ENCODE data around the gene TUBG1. TPM values are rescaled to one million over a fixed set of nuclear protein-coding genes. Genes with fewer than 3 reads are reported as not detected.

The TUBG1 gene
- polyA plus RNA-seq, 4 donors: 22.8 to 43.3 (median 33.3) TPM

DNA sequence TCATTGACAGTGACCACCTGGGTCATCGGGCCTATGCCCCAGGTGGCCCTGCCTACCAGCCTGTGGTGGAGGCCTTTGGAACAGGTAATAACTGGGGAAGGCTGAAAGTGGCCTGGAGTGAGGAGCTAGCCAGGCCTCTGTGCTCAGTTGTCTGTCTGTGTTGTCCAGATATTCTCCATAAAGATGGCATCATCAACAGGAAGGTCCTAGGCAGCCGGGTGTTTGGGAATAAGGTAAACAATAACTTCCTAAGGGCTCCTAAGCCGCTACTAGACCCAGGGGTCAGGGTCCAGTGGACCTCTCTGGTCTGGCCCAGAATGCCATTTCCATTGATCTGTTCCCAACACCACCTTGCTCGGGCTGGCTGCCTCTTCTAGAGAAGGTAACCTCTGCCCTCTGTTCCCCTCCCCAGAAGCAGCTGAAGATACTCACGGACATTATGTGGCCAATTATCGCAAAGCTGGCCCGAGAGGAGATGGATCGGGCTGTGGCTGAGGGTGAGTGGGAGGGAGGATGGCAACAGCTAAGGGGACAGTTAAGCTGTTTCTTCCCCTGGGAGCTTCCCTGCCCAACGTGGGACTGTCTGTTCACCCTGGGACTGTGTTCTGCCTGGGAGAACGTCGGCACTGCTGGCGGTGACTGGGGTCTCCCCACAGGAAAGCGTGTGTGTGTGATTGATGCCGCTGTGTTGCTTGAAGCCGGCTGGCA lies 44.5 kb upstream of the TUBG1 start:
- Histone ChIP-seq H3K9me3 (ENCODE audit: control insufficient read depth in 2 of 2, insufficient read depth in 1 of 2, low read depth in 1 of 2, low read length in 1 of 2) (no peaks in the 10 kb centered on the region), H3K36me3 (ENCODE audit: control insufficient read depth in 3 of 3, insufficient read depth in 2 of 3, low read depth in 1 of 3, low read length in 3 of 3) (peaks cover 10 to 61% (median 10%) of the 10 kb centered on the region in 3 donors), H3K27me3 (ENCODE audit: control insufficient read depth in 3 of 3, insufficient read depth in 3 of 3, low read length in 3 of 3) (no peaks in the 10 kb centered on the region), H3K4me3 (ENCODE audit: low read depth in 1 of 3, low read length in 3 of 3) (no peak overlapping the region), H3K27ac (ENCODE audit: low read depth in 1 of 3, low read length in 2 of 3) (no peak overlapping the region), H3K4me1 (ENCODE audit: control insufficient read depth in 3 of 3, insufficient read depth in 2 of 3, low read depth in 1 of 3, low read length in 2 of 3) (peaks cover 8 to 53% (median 10%) of the 10 kb centered on the region in 3 donors)
- 87 to 89% (median 88%) methylated on average over 15 of the region's 15 CpGs for WGBS, 3 donors
- no peak for FAIRE-seq
- DNase-seq: no peak

DNA sequence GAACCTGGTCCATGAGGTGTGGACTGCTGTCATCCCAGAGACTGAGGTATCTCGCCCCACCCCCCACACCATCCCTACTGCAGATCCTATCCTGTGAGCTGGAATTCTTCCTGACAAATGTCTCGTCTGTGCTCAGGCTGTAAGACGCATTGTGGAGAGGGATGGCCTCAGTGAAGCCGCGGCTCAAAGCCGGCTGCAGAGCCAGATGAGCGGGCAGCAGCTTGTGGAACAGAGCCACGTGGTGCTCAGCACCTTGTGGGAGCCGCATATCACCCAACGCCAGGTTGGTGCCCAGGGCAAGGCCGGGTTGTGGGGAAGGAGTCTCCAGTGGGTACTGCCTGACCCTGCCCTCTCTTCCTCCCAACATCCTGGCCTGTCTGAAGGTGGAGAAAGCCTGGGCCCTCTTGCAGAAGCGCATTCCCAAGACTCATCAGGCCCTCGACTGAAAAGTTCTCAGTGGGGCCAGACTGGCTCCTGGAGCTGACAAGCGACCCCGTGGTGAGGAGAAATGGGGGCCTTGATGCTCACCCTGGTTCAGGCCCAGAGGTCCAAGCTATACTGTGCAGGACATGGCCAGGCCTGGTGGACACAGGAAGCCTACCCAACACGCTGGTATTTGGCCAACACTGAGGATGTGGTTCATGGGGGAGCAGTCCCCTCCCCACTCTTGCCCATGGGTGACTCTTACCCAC lies 43.8 kb upstream of the TUBG1 start:
- Histone ChIP-seq H3K4me1 (ENCODE audit: control insufficient read depth in 3 of 3, insufficient read depth in 2 of 3, low read depth in 1 of 3, low read length in 2 of 3) (peaks cover 8 to 53% (median 10%) of the 10 kb centered on the region in 3 donors), H3K27ac (ENCODE audit: low read depth in 1 of 3, low read length in 2 of 3) (peak overlapping the region; percentile 71 to 97 (median 78)), H3K27me3 (ENCODE audit: control insufficient read depth in 3 of 3, insufficient read depth in 3 of 3, low read length in 3 of 3) (no peaks in the 10 kb centered on the region), H3K36me3 (ENCODE audit: control insufficient read depth in 3 of 3, insufficient read depth in 2 of 3, low read depth in 1 of 3, low read length in 3 of 3) (peaks cover 14 to 68% (median 14%) of the 10 kb centered on the region in 3 donors), H3K9me3 (ENCODE audit: control insufficient read depth in 2 of 2, insufficient read depth in 1 of 2, low read depth in 1 of 2, low read length in 1 of 2) (no peaks in the 10 kb centered on the region), H3K4me3 (ENCODE audit: low read depth in 1 of 3, low read length in 3 of 3) (no peak overlapping the region)
- DNase-seq (no peak), FAIRE-seq (no peak)
- WGBS, 3 donors: 89 to 94% (median 92%) methylated on average over 16 of the region's 16 CpGs

DNA sequence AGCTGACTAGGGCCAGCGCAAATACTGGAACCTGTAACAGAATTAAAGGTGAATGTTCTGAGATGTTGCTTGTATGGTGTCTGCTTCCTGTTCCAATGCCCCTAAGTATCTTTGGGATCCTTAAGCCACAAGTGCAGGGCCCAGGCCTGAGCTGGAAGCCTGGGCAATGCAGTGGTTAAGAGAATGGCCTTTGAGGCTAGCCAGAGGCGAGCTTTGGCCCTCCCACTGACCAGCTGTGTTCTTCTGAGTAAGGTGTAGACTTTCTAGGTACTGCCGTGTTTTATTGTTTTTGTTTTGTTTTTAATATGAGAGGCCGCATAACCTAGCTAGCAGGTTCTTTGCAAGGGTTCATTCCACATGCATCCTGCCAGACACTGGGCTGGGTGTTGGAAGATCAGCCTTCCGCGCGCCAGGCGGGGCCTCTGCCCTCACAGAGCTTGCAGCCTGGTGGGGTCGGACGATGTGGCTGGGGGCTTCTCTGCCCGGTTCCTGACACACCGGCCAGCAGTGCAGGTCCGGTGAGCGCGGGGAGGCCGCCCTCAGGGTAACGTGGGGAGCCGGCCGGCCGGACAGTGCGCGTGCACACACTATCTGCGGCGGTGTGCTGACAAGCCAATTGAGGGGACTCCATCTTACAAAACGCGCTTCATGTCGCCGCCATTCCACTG lies 43.1 kb upstream of the TUBG1 start:
- peak overlapping the region in 2 of 3 donors; percentile 88 to 89 for H3K4me3 ChIP-seq (ENCODE audit: low read depth in 1 of 3, low read length in 3 of 3)
- FAIRE-seq (no peak), DNase-seq (no peak)
- WGBS, 3 donors: 33 to 50% (median 34%) methylated on average over 25 to 28 of the region's 28 CpGs
- no peaks in the 10 kb centered on the region for H3K27me3 ChIP-seq (ENCODE audit: control insufficient read depth in 3 of 3, insufficient read depth in 3 of 3, low read length in 3 of 3)
- H3K36me3 ChIP-seq (ENCODE audit: control insufficient read depth in 3 of 3, insufficient read depth in 2 of 3, low read depth in 1 of 3, low read length in 3 of 3): peaks cover 14 to 75% (median 16%) of the 10 kb centered on the region in 3 donors
- H3K4me1 ChIP-seq (ENCODE audit: control insufficient read depth in 3 of 3, insufficient read depth in 2 of 3, low read depth in 1 of 3, low read length in 2 of 3): peaks cover 8 to 53% (median 10%) of the 10 kb centered on the region in 3 donors
- H3K27ac ChIP-seq (ENCODE audit: low read depth in 1 of 3, low read length in 2 of 3): peak overlapping the region; percentile 71 to 97 (median 78)
- H3K9me3 ChIP-seq (ENCODE audit: control insufficient read depth in 2 of 2, insufficient read depth in 1 of 2, low read depth in 1 of 2, low read length in 1 of 2): no peaks in the 10 kb centered on the region

DNA sequence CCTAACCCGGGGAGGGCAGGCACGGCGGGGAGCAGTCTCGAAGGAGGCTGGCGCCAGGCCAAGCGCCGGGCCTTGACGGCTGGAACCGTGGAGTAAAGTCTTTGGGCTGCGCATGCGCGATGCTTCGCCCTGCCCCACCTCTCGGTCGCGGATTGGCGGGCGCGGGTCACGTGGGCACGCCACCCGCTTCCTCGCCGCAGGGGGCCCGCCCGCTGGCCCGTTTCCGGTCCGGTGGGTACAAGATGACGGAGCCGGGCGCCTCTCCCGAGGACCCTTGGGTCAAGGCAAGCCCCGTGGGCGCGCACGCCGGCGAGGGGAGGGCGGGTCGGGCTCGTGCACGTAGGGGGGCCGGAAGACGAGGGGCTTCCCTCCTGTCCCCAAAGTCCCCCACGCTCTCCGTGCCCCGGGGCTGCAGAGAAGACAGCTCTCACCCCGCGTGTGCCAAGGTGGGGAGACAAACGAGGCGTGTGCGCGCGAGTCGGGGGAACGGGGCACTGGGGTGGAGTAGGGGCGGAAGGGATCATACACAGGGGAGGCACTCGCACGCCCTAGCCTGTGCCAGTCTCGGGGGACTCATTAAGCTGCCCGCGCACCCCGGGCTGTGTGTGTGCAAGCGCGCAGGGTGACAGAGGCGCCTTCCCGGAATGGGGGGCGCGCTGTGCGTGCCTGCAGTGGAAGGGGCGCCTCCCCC lies 42.5 kb upstream of the TUBG1 start, which contains the start of gene MLX:
Gene MLX (plus strand): TSS at position 218 of the 691 bp plus-strand sequence. CDS start 25 bp downstream, at position 243.
- no peak for FAIRE-seq
- Histone ChIP-seq H3K27me3 (ENCODE audit: control insufficient read depth in 3 of 3, insufficient read depth in 3 of 3, low read length in 3 of 3) (no peaks in the 10 kb centered on the region), H3K27ac (ENCODE audit: low read depth in 1 of 3, low read length in 2 of 3) (peak within 1 kb of the TSS; percentile 94 to 97 (median 95)), H3K4me1 (ENCODE audit: control insufficient read depth in 3 of 3, insufficient read depth in 2 of 3, low read depth in 1 of 3, low read length in 2 of 3) (peaks cover 8 to 49% (median 10%) of the 10 kb centered on the region in 3 donors), H3K9me3 (ENCODE audit: control insufficient read depth in 2 of 2, insufficient read depth in 1 of 2, low read depth in 1 of 2, low read length in 1 of 2) (no peaks in the 10 kb centered on the region), H3K36me3 (ENCODE audit: control insufficient read depth in 3 of 3, insufficient read depth in 2 of 3, low read depth in 1 of 3, low read length in 3 of 3) (peaks cover 19 to 82% (median 21%) of the 10 kb centered on the region in 3 donors), H3K4me3 (ENCODE audit: low read depth in 1 of 3, low read length in 3 of 3) (peak within 1 kb of the TSS; percentile 82 to 89 (median 88))
- peak; percentile 97 to 98 for DNase-seq
- WGBS, 3 donors: 0% methylated on average over 48 to 72 of the region's 72 CpGs

DNA sequence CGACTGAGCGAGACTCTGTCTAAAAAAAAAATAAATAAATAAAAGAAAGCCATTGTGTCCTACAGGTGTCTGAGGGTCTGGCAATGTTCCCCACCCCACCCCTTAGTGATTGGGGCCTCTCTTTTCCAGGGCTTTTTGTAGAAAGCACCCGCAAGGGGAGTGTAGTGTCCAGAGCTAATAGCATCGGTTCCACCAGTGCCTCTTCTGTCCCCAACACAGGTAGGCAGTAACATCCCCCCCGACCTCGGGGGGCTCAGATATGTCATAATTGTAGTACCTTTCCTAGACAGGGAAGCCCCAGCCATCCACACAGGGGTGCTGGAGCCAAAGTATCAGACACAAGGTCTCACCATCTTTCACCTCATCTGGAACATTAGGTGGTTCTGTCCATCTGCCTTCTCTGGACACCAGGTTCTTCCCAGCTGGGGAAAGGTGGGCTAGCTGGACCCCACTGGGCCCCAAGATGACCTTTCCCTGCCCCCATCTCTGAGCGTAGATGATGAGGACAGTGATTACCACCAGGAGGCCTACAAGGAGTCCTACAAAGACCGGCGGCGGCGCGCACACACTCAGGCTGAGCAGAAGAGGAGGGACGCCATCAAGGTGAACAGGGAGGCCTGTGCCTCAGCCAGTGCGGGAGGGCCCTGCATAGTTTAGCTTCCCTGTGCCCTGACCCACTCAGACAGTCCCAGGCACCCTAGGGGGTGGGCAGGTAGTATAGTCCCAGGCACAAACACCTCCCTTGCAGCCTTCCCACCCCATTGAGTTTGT lies 41.0 kb upstream of the TUBG1 start:
- DNase-seq (no peak), FAIRE-seq (no peak)
- Histone ChIP-seq H3K27me3 (ENCODE audit: control insufficient read depth in 3 of 3, insufficient read depth in 3 of 3, low read length in 3 of 3) (no peaks in the 10 kb centered on the region), H3K9me3 (ENCODE audit: control insufficient read depth in 2 of 2, insufficient read depth in 1 of 2, low read depth in 1 of 2, low read length in 1 of 2) (no peaks in the 10 kb centered on the region), H3K4me1 (ENCODE audit: control insufficient read depth in 3 of 3, insufficient read depth in 2 of 3, low read depth in 1 of 3, low read length in 2 of 3) (peaks cover 7 to 39% (median 7%) of the 10 kb centered on the region in 3 donors), H3K36me3 (ENCODE audit: control insufficient read depth in 3 of 3, insufficient read depth in 2 of 3, low read depth in 1 of 3, low read length in 3 of 3) (peaks cover 20 to 88% (median 35%) of the 10 kb centered on the region in 3 donors), H3K4me3 (ENCODE audit: low read depth in 1 of 3, low read length in 3 of 3) (peak overlapping the region in 1 of 3 donors; percentile 3), H3K27ac (ENCODE audit: low read depth in 1 of 3, low read length in 2 of 3) (peak overlapping the region in 2 of 3 donors; percentile 36 to 94)
- 82 to 90% (median 84%) methylated on average over 14 of the region's 14 CpGs for WGBS, 3 donors

DNA sequence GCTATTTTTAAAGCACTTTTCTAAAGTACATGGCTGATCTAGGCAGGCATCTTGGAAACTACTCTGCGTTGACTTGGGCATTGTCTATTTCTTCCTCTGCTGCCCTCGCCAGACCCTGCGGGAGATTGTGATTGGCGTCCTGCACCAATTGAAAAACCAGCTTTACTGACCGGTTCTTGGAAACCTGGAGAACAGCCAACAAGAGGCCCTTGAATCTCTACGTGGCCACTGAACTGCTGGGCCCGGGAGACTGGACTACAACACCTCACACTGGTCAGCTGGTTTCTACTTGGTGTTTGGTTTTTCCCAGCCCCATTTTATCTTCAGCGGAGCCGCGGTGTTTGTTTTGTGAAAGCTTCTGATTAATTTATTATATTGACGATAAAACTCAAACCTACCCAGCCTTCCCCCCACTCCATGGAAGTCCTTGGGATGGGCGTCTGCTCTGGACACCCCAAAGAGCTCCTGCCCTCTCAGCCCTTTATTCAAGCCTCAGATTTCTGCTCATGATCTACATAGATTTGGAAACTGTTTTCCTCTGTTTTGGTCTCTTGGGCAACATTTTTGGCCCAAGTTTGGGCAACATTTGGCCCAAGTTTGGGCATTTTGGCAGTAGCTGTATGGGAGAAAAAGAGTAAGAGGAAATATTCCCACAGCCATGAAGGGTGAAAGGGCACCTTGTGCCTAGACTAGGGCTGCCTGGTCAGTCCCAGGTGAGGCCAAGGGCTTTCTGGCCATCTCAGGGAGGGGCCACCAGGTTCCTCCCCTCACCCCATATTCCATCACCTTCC lies 37.9 kb upstream of the TUBG1 start:
- peaks cover 15 to 73% (median 41%) of the 10 kb centered on the region in 3 donors for H3K36me3 ChIP-seq (ENCODE audit: control insufficient read depth in 3 of 3, insufficient read depth in 2 of 3, low read depth in 1 of 3, low read length in 3 of 3)
- H3K4me1 ChIP-seq (ENCODE audit: control insufficient read depth in 3 of 3, insufficient read depth in 2 of 3, low read depth in 1 of 3, low read length in 2 of 3): peaks cover 0 to 23% (median under 1%) of the 10 kb centered on the region in 3 donors
- FAIRE-seq (no peak), DNase-seq (no peak)
- WGBS, 3 donors: 67 to 75% (median 72%) methylated on average over 12 of the region's 12 CpGs
- no peak overlapping the region for H3K4me3 ChIP-seq (ENCODE audit: low read depth in 1 of 3, low read length in 3 of 3)
- H3K9me3 ChIP-seq (ENCODE audit: control insufficient read depth in 2 of 2, insufficient read depth in 1 of 2, low read depth in 1 of 2, low read length in 1 of 2): no peaks in the 10 kb centered on the region
- H3K27ac ChIP-seq (ENCODE audit: low read depth in 1 of 3, low read length in 2 of 3): no peak overlapping the region
- no peaks in the 10 kb centered on the region for H3K27me3 ChIP-seq (ENCODE audit: control insufficient read depth in 3 of 3, insufficient read depth in 3 of 3, low read length in 3 of 3)

DNA sequence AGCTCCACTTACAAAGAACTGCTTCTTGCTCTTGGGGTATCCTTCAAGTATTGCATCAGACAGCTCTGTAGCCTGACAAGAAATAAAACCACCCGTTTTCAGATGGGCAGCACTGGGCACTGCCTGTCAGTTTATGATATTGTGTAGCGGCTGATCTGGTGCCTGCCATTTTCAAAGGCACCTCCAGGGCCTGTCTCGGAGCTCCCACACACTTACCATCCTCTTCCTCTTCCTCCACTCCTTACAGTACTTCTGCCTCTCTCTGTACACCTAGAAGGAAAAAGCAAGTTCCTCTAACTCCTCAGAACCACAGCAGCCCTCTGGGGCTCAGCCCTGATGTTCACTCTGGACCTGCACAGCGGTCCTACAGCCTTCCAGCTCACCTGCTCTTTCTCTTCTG lies 36.4 kb upstream of the TUBG1 start:
- H3K36me3 ChIP-seq (ENCODE audit: control insufficient read depth in 3 of 3, insufficient read depth in 2 of 3, low read depth in 1 of 3, low read length in 3 of 3): peaks cover 15 to 72% (median 41%) of the 10 kb centered on the region in 3 donors
- 79 to 86% (median 80%) methylated on average over 4 of the region's 4 CpGs for WGBS, 3 donors
- peaks cover 0 to 27% (median 0%) of the 10 kb centered on the region in 3 donors for H3K4me1 ChIP-seq (ENCODE audit: control insufficient read depth in 3 of 3, insufficient read depth in 2 of 3, low read depth in 1 of 3, low read length in 2 of 3)
- no peak for FAIRE-seq
- H3K27me3 ChIP-seq (ENCODE audit: control insufficient read depth in 3 of 3, insufficient read depth in 3 of 3, low read length in 3 of 3): no peaks in the 10 kb centered on the region
- no peaks in the 10 kb centered on the region for H3K9me3 ChIP-seq (ENCODE audit: control insufficient read depth in 2 of 2, insufficient read depth in 1 of 2, low read depth in 1 of 2, low read length in 1 of 2)
- no peak overlapping the region for H3K27ac ChIP-seq (ENCODE audit: low read depth in 1 of 3, low read length in 2 of 3)
- no peak overlapping the region for H3K4me3 ChIP-seq (ENCODE audit: low read depth in 1 of 3, low read length in 3 of 3)
- no peak for DNase-seq
